Dermis blood vessel endothelial cell (primary cell): Measurements from ENCODE around the gene EFTUD2. TPM values are rescaled to one million over a fixed set of nuclear protein-coding genes. Genes with fewer than 3 reads are reported as not detected.

ENCODE experiments used
- DNase-seq: peaks from one replicate; pipeline ENCODE4 v3.0.0; 2010
- total RNA-seq: library from RNA; depleted of rRNA; stranded (reverse); fragments of >200 nt; gene quantifications from 2 replicates; pipeline ENCODE4 v1.2.3, GENCODE V29; 2014

The EFTUD2 gene
- total RNA-seq, 1 donor from 2014 or later: 154 TPM

DNA sequence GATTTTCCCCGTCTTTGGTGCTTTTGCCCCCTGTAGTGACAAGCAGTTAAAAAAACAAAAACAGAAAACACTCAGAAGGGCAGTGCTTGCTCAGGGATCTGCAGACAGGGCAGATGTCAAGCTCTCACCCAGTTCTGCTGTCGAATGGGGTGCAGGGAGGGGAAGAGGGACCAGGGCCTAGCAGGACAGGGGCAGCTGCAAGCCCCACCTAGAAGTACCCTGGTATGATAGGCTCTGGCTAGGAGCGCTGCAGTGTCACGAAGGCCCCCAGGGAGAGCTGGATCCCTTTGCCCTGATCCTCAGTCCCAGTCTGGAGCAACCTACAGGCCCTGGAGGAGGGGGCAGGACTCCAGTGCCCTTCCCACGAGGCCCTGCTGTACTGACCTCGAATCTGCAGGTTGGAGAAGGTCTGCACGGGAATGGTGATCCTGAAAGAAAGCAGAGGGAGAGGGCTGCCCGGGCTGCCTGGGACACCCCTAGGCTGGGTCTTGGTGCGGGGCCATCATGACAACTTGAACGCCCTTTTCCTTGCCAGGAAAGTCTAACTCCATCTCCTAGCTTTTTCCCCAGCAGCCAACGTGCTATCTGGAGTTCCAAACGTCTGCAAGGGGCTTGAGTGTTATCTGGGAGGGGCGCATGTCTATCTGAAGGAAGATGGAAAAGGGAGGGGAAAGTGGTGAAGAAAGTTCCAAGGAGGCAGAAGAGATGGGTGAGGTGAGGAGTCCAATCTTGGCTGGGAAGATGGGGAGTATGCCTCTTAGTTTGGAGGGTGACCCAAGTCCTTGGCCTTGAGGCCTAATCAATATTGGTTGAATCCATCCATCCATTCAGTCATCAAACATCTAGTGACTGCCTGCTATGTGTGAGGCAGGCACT lies 11.2 kb upstream of the EFTUD2 start:
- no peak for DNase-seq

DNA sequence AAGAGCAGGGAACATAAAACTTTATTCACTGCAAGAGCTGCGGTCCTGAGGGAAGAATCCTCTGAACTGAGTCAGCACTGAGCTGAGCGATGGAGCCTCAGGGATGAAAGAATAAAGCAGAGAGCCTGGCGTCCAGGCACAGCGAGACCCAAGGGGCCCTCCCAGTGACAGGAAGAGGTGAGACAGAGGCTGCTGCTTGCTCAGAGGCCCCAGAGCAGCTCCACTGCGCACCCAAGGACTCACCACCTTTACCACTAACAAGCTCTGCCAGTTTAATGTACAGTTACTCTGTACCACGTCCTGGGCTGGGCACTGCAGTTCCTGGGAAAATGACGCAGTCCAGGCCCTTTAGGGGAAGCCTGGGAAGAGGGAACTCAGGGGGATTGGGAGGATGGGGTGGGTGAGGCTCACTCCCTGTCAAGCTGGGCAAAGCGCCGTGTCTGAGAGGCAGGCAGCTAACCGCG lies 10.5 kb upstream of the EFTUD2 start:
- no peak for DNase-seq

DNA sequence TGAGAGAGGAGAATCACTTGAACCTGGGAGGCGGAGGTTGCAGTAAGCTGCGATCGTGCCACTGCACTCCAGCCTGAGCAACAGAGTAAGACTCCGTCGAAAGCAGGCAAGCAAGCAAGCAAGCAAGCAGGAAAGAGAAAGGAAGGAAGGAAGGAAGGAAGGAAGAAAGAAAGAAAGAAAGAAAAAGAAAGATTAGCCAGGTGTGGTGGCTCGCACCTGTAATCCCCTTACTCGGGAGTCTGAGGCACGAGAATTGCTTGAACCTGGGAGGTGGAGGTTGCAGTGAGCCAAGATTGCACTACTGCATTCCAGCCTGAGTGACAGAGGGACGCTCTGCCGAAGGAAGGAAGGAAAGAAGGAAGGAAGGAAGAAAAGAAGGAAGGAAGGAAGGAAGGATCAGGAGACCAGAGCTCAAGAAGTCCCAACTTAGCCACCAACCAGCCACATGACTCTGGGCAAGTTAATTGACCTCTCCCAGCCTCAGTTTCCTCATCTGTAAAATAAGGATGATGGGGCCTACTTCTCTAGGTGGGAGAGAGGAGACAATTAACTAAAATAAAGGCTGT lies 9.6 kb upstream of the EFTUD2 start:
- no peak for DNase-seq

DNA sequence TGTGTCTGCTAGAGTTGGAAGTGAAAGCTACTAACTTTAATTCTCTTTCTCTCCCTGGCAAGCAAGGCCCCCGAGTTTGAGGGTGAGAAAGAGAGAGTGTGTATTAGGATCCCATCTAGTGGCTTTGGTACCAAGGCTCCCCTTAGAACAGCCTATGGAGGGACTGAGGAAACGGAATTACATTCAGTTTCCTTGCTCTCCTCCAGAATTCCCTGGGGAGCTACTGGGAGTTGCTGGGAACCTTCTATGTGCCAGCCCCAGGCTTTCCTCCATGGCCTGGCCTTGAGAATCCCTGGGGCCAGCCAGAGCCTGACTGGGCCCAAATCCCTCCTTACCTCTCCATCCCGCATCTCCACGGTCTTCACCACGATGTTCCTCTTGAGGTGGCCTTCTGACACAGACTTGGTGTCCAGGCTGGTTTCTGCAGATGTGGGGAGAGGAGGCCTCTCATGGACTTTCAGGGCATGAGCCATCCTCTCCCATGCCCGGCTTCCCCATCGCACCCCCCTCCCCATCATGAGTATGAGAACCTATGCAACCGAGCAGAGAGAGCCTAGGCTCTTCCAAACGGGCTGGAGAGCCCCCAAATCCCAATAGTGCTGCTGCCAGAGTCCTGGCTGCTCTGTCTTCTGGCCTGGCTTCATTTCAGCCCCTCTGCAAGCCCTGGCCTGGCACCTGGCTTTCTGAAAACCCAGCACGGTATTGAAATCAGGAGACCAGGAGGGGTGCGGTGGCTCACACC lies 8.7 kb upstream of the EFTUD2 start:
- DNase-seq: no peak

DNA sequence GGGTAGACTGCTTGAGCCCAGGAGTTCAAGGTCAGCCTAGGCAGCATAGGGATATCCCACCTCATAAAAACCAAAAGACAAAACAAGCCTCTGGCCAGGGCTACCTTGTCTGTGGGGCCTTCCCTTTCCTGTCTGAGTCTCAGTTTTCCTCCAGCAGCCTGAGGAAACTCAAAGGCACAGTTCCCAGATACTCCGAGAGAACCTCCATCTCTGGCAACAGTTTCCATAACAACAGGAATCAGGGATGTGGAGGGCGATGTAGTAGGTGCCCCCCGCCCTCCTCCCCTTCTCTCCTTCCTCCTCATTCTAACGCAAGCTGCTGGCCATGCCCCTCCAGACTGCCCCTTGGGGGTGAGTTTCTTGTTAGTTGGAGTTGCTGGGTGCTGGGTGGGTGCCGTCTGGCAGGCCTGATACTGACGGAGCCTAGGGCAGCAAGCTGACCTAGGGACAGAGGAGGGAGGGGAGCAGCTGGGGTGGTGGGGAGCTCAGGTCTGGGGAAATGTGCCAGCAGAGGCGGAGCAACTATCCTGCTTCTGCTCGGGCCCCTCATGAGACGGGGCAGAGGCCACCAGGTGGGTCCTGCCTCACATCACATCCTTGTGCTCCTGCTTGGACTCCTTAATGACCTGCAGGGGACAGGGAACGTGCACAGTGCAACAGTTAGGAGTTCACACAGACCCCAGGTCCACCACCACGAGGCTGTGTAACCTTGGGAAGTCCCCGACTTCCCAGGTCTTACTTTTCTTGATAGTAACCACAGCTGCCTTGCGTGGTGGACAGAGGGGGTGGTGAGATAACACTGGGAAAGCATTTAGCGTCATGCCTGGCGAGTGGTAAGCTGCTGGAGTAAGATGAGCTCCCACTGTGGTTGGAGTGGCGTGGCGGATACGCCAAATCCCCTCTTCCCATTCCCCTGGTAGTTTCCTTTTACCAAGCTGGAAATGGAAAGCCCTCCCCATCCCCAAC lies 7.8 kb upstream of the EFTUD2 start:
- DNase-seq: no peak

DNA sequence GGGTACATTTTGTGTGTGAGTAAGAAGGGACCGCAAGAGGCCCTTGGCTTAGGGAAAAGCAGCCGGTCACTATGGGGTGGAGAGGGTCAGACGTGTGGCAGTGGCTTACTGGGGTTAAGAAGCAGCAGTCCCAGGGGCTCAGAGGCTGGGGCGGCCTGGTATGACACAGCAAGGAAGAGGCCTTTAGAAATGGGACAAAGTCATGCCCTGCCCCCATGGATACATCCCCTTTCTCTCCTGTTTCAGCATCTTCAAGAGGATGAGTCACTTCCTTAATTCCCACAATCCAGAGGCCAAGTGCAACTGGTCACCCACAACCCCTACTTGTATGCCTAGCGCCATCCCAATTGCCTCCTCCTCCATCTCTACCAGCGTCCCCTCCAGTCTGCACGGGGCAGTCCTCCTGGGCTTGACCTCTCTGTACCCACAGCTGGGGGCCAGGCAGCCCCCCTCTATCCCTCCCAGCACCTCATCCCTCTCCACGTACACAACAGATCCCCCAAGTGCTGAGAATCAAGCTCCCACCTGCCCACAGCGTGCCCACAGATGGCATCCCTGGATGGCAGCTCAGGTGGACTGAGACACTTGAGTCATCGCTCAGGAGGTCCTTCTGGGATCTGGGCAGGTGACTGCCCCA lies 6.9 kb upstream of the EFTUD2 start:
- peak; percentile 89 for DNase-seq

DNA sequence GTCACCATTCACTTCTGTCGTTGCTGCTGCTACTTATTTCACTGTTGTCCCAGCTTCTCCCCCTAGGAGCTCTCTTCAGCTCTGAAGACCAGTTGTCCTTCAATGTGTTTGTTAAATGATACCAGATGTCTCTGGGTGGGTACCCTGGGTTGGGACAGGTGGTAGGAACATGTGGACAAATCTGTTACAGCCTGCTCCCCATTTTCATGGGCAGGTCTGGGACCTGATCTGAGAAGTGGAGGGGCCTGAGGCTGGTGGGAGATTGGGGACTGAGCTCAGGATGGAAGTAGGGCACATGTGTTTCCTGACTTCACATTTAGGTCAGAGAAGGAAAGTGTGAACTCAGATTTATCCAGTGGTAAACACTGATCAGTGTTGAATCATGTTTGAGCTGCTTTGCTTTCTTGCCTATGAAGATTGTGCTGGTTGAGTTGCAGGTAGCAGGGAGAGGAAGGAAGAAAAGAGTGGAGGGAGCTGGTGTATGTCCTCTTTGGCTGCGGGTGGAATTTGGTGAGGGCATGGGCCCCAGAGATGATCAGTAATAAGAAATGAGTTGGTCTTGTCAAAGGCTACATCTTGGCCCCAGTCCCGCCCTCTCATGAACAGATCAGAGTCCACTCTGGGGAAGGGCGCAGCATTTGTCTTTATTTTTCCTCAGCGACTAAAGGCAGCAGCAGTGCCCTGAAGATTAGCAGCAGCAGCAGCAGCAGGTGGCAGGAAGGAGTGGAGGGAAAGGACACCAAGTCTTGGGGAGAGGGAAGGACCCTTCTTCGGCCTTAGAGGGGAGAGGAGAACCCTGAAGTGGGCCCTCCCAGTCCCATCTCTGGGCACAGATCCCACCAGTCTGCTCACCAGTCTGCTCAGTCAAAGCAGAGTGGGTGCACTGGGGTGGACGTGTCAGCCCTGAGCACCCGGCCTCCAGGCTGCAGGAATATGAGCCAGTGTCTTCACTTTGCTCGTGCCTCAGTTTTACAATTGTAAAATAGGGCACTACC lies 6.1 kb upstream of the EFTUD2 start:
- peak; percentile 32 for DNase-seq

DNA sequence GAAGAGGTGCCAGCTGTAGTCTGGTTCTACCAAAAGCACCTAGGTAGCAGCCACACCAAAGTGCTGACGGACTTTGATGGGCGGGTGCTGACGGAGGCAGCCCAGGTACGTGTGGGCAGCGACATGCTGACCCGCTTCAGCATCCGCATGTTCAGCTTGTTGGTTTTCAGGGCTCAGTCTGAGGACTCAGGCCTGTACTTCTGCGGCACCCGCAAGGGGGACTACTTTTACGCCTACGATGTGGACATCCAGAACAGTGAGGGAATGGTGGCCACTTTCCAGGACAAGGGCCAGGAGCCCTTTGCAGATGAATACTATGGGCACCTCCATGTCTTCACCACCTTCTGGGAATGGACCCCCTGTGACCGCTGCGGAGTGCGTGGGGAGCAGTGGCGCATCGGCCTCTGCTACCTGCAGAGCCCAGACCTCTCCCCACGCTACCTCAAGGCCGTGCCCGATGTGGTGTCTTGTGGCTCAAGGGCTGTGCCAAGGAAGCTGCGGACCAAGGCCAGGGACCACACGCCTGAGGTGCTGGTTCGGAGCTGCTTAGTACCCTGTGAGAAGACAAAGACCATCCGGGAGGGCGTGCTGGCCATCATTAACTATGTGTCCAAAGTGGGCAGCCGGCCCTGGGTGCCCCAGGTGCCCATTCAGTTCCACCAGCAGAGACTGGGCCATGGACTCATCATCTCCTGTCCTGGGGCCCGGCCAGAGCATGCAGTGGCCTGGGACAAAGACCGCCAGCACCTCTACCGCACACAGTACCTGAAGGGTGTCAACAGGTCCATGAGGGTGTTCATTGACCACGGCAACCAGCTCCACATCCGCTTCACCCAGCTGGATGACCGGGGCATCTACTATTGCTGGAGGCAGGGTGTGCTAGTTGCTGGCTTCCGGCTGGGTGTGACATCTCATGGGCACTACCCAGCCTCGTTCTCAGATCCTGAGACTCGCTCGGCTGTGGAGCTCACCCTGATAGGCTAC lies 5.0 kb upstream of the EFTUD2 start:
- DNase-seq: no peak

DNA sequence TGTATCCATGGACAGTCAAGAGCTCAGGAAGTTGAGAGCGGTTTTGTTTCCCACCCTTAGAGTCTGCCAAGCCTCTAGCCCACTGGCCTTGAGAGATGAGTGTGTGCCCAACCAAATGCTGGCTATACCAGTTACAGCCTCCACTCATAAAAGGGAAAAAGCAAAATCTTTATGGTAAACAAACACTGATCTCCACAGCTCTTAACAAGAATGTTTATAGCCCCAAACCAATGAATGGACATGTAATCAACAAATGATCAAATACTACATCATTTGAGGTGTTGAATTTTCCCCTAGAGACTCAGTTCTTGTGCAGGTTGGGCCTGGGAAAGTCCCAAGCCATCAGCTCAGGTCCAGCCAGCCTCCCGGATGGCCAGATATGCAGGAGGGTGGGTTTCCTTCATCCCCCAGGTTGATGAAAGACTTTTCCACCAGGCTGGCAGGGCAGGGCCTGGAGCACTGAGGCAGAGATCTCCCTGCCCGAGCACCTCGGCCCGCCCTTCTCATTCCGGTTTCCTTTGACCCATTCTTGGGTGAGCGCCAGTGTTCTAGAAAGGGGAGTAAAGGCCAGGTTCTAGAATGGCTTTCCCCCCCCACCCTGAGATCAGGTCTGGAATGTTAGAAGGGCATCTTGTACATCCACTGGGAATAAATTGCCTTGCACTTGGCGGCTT lies 3.9 kb upstream of the EFTUD2 start:
- peak; percentile 53 for DNase-seq

DNA sequence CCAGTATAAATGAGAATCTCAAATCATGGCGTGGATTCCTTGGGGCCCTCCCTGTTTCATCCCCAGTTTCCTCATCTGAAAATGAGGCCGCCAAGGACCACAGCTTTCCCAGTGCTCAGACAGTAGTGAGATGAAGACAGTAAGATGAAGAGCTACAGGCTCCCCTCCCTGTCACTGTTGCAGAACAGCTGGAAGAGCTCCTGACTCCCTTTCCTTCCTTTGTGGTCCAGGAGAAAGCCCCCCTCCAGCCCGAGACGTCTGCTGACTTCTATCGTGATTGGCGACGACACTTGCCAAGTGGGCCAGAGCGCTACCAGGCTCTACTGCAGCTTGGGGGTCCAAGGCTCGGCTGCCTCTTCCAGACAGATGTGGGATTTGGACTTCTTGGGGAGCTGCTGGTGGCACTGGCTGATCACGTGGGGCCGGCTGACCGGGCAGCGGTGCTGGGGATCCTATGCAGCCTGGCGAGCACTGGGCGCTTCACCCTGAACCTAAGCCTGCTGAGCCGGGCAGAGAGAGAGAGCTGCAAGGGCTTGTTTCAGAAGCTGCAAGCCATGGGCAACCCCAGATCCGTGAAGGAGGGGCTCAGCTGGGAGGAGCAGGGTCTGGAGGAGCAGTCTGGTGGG lies 3.0 kb upstream of the EFTUD2 start:
- no peak for DNase-seq

DNA sequence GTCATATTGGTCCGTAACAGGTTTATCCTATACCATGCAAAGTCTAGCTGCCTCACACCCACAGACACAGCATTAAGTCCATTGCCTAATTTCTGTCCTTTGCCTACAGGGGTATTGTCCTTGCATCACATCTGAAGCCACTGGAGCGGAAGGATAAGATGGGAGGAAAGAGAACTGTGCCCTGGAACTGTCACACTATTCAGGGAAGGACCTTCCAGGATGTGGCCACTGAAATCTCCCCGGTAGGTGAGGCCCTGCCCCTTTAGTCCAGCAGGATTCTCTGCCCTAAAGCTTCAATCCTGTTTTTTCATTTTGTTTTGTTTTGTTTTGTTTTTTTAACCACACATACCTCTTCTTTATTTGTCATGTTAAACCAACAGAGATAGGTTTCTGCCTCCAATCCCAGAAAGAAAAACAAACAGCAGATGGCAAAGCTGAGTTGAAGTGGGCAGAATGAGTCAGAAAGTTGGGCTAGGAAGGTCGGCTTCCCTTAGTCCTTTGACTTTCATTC lies 2.2 kb upstream of the EFTUD2 start:
- peak; percentile 75 for DNase-seq

DNA sequence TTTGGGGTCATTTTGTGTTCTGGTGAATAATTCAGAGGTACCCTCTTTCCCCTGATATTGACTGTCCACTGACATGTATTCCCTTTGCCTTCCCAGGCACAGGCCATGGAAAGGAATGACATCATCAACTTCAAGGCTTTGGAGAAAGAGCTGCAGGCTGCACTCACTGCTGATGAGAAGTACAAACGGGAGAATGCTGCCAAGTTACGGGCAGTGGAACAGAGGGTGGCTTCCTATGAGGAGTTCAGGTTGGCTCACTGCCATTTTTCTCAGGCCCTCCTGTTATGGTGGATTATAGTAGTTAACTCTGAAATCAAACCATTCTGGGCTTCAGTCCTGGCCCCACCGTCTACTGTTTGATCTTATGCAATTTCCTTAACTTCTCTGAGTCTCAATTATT lies 1.6 kb upstream of the EFTUD2 start:
- DNase-seq: peak; percentile 98

DNA sequence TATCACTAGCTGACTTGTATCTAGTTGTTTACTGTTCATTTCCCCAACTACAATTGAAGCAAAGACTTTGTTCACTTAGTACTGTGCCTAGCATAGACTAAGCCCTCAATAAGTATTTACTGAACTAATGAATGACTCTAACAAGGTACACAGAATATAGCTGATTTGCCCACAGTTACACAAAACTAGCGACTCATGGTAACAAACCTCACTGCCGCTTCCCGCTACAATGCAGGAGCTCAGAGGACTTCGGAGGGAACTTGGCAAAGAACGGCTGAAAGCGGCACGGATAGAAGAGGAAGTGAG lies 524 bp downstream of the EFTUD2 start:
- DNase-seq: peak; percentile 61

DNA sequence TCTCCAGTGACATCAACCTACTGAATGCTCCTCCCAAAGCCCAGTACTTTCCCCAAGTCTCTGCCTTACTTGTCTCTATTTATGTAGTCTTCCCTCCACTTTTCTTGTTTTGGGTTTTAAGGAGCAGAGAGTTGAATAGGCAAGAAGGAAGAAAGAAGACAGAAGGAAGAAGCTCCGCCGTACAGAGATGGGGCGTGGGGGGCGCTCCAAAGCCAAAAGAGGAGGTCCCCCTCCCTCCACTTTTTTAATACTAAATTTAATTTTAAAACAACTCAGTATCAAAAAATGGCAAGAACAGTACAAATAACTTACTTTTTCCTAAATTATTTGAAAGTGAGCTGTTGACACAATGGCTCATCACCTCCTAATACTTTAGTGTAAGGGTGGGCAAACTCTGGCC lies 4.6 kb downstream of the EFTUD2 start:
- no peak for DNase-seq

DNA sequence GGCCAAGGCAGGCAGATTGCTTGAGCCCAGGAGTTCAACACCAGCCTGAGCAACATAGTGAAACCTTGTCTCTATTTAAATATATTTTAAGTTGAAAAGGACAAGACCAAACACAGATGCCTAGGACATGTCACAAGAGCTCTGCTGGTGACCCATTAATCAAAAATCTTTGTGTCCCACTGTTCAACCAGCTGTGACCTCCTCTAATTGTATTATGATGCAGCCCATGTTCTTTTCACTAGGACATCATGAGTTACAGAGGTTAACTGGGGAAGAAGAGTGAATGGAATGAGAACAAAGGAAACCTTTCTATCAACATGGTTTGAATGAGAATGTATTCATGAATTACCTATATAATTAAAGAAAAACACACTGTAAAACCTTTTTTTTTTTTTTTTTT lies 7.0 kb downstream of the EFTUD2 start:
- DNase-seq: no peak

DNA sequence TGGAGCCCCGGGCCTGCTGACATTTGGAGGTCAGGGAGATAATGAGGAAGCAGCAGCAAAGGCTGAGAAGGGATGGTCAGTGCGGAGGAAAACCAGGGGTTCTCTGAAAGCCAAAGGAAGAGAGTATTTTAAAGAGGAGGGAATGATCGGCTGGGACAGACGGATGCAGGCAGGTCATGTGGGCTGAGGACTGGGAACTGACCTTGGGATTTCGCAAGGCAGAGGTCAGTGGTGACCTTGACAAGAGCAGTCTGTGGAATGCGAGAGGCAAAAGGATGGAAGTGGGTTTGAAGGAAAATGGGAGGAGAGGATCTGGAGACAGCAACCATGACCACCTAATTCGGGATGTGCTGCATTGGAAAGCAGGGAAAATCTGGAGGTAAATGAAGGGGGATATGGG lies 10.2 kb downstream of the EFTUD2 start:
- no peak for DNase-seq

DNA sequence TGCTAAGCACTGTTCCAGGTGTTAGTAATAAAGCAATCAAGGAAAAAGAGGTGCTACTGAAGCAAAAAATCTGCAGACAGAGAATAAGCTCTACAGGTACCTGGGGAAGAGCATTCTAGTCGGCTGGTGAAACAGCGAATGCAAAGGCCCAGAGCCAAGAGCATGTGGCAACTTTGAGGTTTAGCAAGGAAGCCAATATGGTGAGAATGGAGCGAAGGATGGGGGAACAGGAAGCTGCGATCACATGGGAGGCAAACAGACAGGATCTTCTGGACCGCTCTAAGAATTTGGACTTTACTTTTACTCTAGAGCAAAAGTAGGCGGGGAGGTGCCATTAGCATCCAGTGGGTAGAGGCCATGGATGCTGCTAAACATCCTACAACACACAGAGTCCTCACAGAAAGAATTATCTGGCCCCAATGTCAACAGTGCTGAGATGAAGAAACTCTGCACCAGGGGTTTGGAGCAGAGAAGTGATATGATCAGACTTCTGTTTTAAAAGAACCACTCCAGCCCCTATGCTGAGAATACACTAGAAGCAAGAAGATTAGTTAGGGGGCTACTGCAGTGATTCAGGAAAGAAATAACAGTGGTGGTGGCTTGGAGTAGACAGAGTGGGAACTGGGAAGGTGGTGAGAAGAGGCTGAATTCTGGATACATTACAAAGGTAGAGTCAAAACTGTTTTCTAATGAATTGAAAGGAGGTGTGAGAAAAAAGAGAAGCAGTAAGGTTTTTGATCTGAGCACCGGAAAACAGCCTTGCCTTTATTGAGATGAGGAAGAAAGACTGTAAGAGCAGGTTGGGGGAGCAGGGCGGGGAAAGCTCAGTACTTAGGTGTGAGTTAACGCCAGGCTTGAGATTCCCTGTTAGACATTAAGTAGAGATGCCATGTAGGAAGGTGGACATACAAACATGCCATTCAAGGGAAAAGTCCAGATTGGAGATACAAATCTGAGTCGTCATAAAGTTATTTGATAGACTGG lies 11.0 kb downstream of the EFTUD2 start:
- no peak for DNase-seq
